NCI-H1694 treated with DMSO at 0.1 percent for 48 hours (cell line): Measurements from ENCODE around the gene CYP4F11.
"Not testable (repeated sequence)": the region's sequence is repeated elsewhere in the genome, so short reads cannot be mapped to it uniquely, and the experiment has no call there.

Experiments
- DNase-seq: peaks from one replicate; lab custom pipeline; 2025; lab: John Stamatoyannopoulos, UW

The CYP4F11 gene, protein sequence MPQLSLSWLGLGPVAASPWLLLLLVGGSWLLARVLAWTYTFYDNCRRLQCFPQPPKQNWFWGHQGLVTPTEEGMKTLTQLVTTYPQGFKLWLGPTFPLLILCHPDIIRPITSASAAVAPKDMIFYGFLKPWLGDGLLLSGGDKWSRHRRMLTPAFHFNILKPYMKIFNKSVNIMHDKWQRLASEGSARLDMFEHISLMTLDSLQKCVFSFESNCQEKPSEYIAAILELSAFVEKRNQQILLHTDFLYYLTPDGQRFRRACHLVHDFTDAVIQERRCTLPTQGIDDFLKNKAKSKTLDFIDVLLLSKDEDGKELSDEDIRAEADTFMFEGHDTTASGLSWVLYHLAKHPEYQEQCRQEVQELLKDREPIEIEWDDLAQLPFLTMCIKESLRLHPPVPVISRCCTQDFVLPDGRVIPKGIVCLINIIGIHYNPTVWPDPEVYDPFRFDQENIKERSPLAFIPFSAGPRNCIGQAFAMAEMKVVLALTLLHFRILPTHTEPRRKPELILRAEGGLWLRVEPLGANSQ

GRCh38 chr19:15934332-15935078 lies at the start of gene CYP4F11:
CYP4F11 (minus strand) TSS chr19:15934529; CDS start chr19:15934408, 121 bp downstream.
- DNase-seq: no peak

GRCh38 chr19:15979293-15979692 lies 45.0 kb upstream of the CYP4F11 start:
- no peak for DNase-seq

DNA sequence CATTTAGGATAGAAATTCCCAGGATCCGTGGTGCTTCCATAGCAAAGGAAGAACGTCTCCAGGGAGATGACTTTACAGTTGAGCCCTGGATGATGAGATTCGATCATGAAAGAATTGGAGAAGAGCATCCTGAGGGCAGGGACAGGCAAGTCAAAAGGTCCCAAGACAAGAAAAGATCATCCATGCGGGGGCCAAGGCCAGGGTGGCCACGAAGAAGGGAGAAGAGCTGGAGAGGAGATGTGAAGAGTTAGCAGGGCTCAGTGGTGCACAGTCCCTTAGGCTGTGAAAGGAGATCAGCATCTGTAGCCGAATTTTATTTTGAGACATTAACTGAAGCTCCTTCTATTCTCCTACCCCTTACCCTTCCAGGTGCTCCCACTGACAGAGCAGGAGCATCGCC lies 43.4 kb upstream of the CYP4F11 start:
- DNase-seq: no peak

DNA sequence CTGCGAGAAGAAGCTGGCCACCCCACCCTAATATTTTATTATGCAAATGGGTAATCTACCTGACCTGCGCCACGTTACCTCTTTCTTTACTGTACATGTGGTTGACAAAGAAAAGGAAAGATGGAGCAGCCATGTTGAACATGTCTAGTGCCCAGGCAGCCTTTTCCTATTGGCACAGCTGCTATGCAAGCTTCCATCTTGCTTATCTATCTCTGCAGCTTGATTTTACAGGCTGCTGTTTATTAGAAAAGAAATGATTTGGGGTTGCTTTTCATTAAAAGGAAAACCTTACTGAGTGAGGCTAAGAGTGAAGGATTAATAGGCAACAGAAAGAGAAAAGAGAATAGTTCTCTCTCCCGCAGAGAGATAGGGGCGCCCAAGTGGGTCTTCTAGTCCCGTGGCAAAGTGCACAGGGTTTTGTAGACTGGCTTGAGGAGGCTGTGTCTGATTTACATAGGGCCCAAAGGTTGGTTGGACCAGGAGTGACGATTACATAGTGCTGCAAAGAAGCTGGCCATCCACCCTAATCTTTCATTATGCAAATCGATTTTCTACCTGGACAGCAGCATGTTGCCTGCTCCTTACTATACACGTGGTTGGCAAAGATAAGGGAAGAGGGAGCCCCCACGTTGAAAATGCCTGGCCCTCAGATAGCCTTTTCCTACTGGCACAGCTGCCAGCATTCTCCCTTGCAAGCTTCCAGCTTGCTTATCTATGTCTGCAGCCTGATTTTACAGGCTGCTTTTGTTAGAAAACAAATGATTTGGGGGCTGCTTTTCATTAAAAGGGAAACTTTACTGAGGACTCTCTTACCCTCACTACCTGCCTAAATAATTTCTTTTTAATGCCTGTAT lies 42.7 kb upstream of the CYP4F11 start:
- DNase-seq: no peak

DNA sequence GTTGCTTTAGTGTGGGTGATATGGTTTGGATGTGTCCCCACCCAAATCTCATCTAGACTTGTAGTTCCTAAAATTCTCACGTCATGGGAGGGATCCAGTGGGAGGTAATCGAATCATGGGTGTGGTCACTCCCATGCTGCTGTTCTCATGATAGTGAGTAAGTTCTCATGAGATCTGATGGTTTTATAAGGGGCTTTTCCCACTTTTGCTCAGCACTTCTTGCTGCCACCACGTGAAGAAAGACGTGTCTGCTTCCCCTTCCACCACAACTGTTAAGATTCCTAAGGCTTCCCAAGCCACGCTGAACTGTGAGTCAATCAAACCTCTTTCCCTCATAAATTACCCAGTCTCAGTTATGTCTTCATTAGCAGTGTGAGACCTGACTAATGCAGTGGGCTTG lies 40.5 kb upstream of the CYP4F11 start:
- DNase-seq: no peak

DNA sequence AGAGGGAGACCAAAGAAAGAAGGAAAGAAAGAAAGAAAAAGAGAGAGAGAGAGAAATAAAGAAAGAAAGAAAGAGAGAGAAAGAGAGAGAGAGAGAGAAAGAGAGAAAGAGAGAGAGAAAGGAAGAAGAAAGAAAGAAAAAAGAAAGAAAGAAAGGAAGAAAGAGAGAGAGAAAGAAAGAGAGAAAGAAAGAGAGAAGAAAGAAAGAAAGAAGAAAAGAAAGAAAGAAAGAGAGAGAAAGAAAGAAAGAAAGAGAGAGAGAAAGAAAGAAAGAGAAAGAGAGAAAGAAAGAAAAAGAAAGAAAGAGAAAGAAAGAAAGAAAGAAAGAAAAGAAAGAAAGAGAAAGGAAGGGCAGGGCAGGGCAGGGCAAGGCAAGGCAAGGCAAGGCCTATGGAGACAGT lies 37.7 kb upstream of the CYP4F11 start:
- not testable (repeated sequence) for DNase-seq

DNA sequence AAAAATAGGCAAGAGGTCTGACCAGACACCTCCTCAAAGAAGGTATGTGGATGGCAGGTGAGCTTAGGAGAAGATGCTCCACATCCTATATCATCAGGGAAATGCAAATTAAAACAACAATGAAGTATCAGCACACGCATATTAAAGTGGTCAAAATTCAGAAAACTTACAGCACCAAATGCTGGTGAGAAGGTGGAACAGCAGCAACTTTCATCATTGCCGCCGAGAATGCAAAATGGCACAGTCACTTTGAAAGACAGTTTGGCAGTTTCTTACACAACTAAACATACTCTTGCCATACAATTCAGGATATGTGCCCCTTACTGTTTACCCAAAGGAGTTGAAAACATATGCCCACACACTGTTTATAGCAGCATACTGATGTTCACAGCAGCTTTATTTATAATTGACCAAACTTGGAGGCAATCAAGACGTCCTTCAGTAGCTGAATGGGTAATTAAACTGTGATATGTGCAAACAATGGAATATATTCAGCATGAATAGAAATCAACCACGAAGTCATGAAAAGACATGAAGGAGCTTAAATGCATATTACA lies 37.0 kb upstream of the CYP4F11 start:
- no peak for DNase-seq

- no peak for DNase-seq
These were observed 29.9 kb upstream of the CYP4F11 start for GRCh38 chr19:15964231-15964630.

- DNase-seq: no peak
These were observed 28.0 kb upstream of the CYP4F11 start for GRCh38 chr19:15962319-15962718.

- DNase-seq: no peak
These were observed 20.5 kb upstream of the CYP4F11 start for GRCh38 chr19:15954820-15955219.

DNA sequence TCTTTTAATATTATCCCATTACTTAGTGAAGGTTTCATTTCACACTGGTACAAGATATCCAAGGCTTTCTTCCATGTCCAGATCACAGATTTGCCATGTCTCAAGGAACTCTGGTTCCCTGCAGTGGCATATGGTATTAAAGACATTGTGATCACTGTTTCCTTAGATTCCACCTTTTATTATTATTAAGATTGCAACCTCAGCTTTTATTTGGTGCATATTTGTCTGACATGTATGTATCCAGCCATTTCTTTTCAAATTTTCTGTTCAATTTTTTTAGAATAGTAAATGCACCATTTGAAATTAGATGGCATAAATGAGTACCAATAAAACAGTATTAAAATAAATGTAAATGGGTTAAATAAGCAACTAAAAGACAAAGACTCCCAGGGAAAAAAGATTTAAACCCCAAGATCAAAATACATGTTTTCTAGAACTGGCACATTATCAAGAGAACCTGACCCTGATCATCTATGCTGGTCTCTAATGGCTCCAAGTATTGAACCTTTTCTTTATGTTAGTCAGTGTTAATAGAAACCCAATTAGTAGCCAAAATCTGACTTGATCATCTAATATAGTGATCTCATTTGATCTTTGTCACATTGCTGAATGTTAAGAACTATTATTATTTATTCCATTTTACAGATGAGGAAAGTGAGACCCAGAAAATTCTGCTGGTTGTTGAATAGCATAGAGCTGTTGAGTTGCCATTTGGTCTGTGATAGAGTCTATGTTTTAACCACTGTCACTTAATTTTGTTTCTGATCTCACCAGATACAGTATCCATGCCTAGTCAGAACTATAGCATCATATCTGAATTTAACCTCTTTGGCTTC lies 14.1 kb upstream of the CYP4F11 start, which contains the start of gene OR10H4:
TSS of gene OR10H4 (plus strand) at position 786 of the 836 bp plus-strand sequence. CDS start at position 786, 0 bp downstream.
- DNase-seq: no peak

- no peak for DNase-seq
These were observed 11.0 kb upstream of the CYP4F11 start for GRCh38 chr19:15945301-15945700.

DNA sequence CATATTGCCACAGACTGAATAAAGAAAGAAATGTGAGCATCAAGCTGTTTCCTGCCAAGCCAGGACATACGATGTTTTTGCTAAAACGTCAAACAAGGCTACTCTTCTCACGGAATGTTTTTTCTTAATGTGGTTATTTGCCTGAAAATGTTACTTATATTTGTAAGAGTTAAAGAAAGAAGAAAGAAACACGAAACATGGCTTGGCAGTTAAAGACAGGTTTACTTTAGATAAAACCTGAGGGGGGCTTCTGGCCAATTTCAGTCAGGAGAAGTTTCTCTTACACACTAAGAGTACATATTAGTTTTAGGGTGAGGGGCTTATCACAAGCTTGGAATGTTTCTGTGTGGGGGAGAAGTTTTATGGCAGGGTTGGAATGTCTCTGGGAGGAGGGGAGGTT lies 10.1 kb upstream of the CYP4F11 start:
- DNase-seq: no peak

- DNase-seq: no peak
These were observed 3.4 kb upstream of the CYP4F11 start for GRCh38 chr19:15937771-15938170.

- DNase-seq: no peak
These were observed 2.6 kb upstream of the CYP4F11 start for GRCh38 chr19:15936950-15937349.

- DNase-seq: no peak
These were observed 1.8 kb upstream of the CYP4F11 start for GRCh38 chr19:15936173-15936572.

GRCh38 chr19:15935167-15935702 lies 906 bp upstream of the CYP4F11 start:
- DNase-seq: no peak

DNA sequence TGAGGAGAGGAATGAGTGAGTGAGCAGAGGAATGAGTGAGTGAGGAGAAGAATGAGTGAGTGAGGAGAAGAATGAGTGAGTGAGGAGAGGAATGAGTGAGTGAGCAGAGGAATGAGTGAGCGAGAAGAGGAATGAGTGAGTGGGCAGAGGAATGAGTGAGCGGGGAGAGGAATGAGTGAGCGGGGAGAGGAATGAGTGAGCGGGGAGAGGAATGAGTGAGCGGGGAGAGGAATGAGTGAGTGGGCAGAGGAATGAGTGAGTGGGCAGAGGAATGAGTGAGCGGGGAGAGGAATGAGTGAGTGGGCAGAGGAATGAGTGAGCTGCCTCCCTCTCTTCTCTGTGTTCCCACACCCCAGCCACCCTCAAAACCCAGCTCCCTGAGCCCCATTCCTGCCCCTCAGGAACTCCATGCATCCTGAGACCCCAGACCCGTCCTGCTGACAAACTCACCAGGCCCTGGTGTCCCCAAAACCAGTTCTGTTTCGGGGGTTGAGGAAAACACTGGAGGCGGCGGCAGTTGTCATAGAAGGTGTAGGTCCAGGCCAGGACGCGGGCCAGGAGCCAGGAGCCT lies 483 bp downstream of the CYP4F11 start:
- not testable (repeated sequence) for DNase-seq

DNA sequence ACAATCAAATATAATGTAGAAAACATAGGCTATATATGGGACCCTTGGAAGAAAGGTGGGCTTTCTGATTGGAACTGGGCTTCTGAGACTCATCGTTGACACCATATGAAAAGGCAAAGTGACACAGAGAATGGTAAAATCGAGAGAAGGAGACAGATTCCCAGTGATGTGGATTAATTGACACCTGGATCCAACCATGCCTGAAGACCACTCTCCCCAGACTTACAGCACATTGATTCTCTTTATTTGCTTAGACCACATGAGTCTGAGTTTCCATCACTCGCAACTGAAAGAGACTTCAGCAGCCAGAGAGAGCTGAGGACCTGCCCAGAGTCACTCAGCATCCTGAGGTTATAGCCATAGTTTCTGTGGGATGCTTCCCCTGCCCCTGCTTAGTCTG lies 6.0 kb downstream of the CYP4F11 start:
- no peak for DNase-seq

DNA sequence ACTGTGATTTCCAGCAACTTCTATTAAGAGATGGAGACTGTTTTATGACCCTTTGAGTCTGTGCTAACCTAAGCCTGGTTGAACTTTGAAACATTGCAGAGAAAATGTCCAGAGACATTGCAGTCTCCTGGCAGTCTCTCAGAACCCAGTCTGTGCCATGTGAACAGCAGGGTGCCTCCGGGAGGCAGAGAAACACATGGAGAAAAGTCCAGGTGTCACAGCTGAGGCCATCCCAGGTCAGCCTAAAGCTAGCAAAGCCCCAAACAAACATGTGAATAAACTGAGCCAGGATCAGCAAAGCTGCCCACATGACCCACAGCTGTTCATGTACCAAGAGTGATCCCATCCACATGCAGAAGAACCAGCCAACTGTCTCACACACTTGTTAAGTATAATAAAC lies 7.8 kb downstream of the CYP4F11 start:
- DNase-seq: no peak
